HEK293 (cell line): ENCODE measurements around the gene TCHP.

Experiments
- GLIS1 ChIP-seq: fragments of 450-650 bp; formaldehyde crosslinking; IDR thresholded peaks from 2 replicates; pipeline ENCODE4 v1.5.1; 2016; ENCODE audit warnings: missing biosample characterization, missing genetic modification characterization
- HOXA7 ChIP-seq: sonication (generic); formaldehyde crosslinking; IDR thresholded peaks from 2 replicates; pipeline ENCODE4 v1.8.1; 2022; ENCODE audit warnings: missing genetic modification reagents, borderline replicate concordance
- KLF8 ChIP-seq: fragments of 450-650 bp; formaldehyde crosslinking; IDR thresholded peaks from 2 replicates; pipeline ENCODE4 v1.5.1; 2016; ENCODE audit warnings: missing biosample characterization, missing genetic modification characterization
- SP3 ChIP-seq: fragments of 450-650 bp; formaldehyde crosslinking; IDR thresholded peaks from 2 replicates; pipeline ENCODE4 v1.5.1; 2016; ENCODE audit warnings: missing biosample characterization, missing genetic modification characterization
- TCF7L2 ChIP-seq: IDR thresholded peaks from 2 replicates; pipeline ENCODE4 v1.6.1; 2011; ENCODE audit warnings: low read depth, mild to moderate bottlenecking, inconsistent platforms, low read length, moderate library complexity, borderline replicate concordance
- ZBTB44 ChIP-seq: fragments of 450-650 bp; IDR thresholded peaks from 2 replicates; pipeline ENCODE4 v1.5.1; 2018; ENCODE audit warnings: missing biosample characterization, mild to moderate bottlenecking, missing genetic modification characterization
- ZFP37 ChIP-seq: fragments of 450-650 bp; formaldehyde crosslinking; IDR thresholded peaks from 2 replicates; pipeline ENCODE4 v1.5.1; 2016; ENCODE audit warnings: missing biosample characterization, missing genetic modification characterization
- ZNF146 ChIP-seq: fragments of 450-650 bp; formaldehyde crosslinking; IDR thresholded peaks from 2 replicates; pipeline ENCODE4 v1.5.1; 2016; ENCODE audit warnings: missing biosample characterization, missing genetic modification characterization
- ZNF157 ChIP-seq: fragments of 450-650 bp; formaldehyde crosslinking; IDR thresholded peaks from 2 replicates; pipeline ENCODE4 v1.5.1; 2016; ENCODE audit warnings: missing biosample characterization, missing genetic modification characterization
- ZNF169 ChIP-seq: fragments of 450-650 bp; formaldehyde crosslinking; IDR thresholded peaks from 2 replicates; pipeline ENCODE4 v1.5.1; 2016; ENCODE audit warnings: missing biosample characterization, missing genetic modification characterization
- ZNF184 ChIP-seq: fragments of 450-650 bp; IDR thresholded peaks from 2 replicates; pipeline ENCODE4 v1.5.1; 2018; ENCODE audit warnings: missing biosample characterization, mild to moderate bottlenecking, missing genetic modification characterization
- ZNF211 ChIP-seq: fragments of 450-650 bp; formaldehyde crosslinking; IDR thresholded peaks from 2 replicates; pipeline ENCODE4 v1.5.1; 2016; ENCODE audit warnings: low read depth, missing biosample characterization, missing genetic modification characterization
- ZNF24 ChIP-seq: fragments of 450-650 bp; formaldehyde crosslinking; IDR thresholded peaks from 2 replicates; pipeline ENCODE4 v1.5.1; 2016; ENCODE audit warnings: missing biosample characterization, missing genetic modification characterization
- ZNF266 ChIP-seq: fragments of 450-650 bp; formaldehyde crosslinking; IDR thresholded peaks from 2 replicates; pipeline ENCODE4 v1.5.1; 2016; ENCODE audit warnings: missing biosample characterization, missing genetic modification characterization, low read depth
- ZNF274 ChIP-seq, 2 experiments: fragments of 200-500 bp in 1 of 2; fragments of 450-650 bp in 1 of 2; sonication (Bioruptor generic) in 1 of 2; formaldehyde crosslinking in 1 of 2; IDR thresholded peaks; 2 replicates each; pipeline versions ENCODE4 v1.5.1 to v1.6.1; 2014 to 2016; ENCODE audit warnings: borderline replicate concordance in 1 of 2, inconsistent platforms in 1 of 2, low read length in 1 of 2, missing biosample characterization in 1 of 2, missing genetic modification characterization in 1 of 2
- ZNF350 ChIP-seq: fragments of 450-650 bp; formaldehyde crosslinking; IDR thresholded peaks from 2 replicates; pipeline ENCODE4 v1.5.0; 2017; ENCODE audit warnings: missing biosample characterization, mild to moderate bottlenecking, missing genetic modification characterization
- ZNF362 ChIP-seq: fragments of 450-650 bp; formaldehyde crosslinking; IDR thresholded peaks from 2 replicates; pipeline ENCODE4 v1.5.1; 2016; ENCODE audit warnings: missing biosample characterization, missing genetic modification characterization
- ZNF416 ChIP-seq: fragments of 450-650 bp; formaldehyde crosslinking; IDR thresholded peaks from 2 replicates; pipeline ENCODE4 v1.5.1; 2016; ENCODE audit warnings: missing biosample characterization, missing genetic modification characterization
- ZNF449 ChIP-seq: fragments of 450-650 bp; formaldehyde crosslinking; IDR thresholded peaks from 2 replicates; pipeline ENCODE4 v1.5.1; 2017; ENCODE audit warnings: missing biosample characterization, mild to moderate bottlenecking, missing genetic modification characterization, moderate library complexity
- ZNF513 ChIP-seq: fragments of 450-650 bp; IDR thresholded peaks from 2 replicates; pipeline ENCODE4 v1.5.1; 2018; ENCODE audit warnings: missing biosample characterization, missing genetic modification characterization
- ZNF560 ChIP-seq: fragments of 450-650 bp; formaldehyde crosslinking; IDR thresholded peaks from 2 replicates; pipeline ENCODE4 v1.5.1; 2017; ENCODE audit warnings: missing biosample characterization, missing genetic modification characterization, borderline replicate concordance
- ZNF624 ChIP-seq: fragments of 450-650 bp; formaldehyde crosslinking; IDR thresholded peaks from 2 replicates; pipeline ENCODE4 v1.5.1; 2017; ENCODE audit warnings: missing biosample characterization, missing genetic modification characterization
- ZNF626 ChIP-seq: fragments of 450-650 bp; sonication (Bioruptor Pico); formaldehyde crosslinking; IDR thresholded peaks from 2 replicates; pipeline ENCODE4 v1.5.1; 2018; ENCODE audit warnings: missing biosample characterization, missing genetic modification characterization, inconsistent platforms
- ZNF654 ChIP-seq: fragments of 450-650 bp; formaldehyde crosslinking; IDR thresholded peaks from 2 replicates; pipeline ENCODE4 v1.5.1; 2016; ENCODE audit warnings: low read depth, missing biosample characterization, missing genetic modification characterization
- ZNF701 ChIP-seq: fragments of 450-650 bp; formaldehyde crosslinking; IDR thresholded peaks from 2 replicates; pipeline ENCODE4 v1.5.1; 2016; ENCODE audit warnings: missing biosample characterization, missing genetic modification characterization
- ZNF747 ChIP-seq: fragments of 450-650 bp; formaldehyde crosslinking; IDR thresholded peaks from 2 replicates; pipeline ENCODE4 v1.5.1; 2016; ENCODE audit warnings: missing biosample characterization, missing genetic modification characterization
- ZNF792 ChIP-seq: fragments of 450-650 bp; formaldehyde crosslinking; IDR thresholded peaks from 2 replicates; pipeline ENCODE4 v1.5.1; 2016; ENCODE audit warnings: missing biosample characterization, missing genetic modification characterization
- ZNF830 ChIP-seq: fragments of 450-650 bp; IDR thresholded peaks from 2 replicates; pipeline ENCODE4 v1.5.0; 2018; ENCODE audit warnings: missing biosample characterization, missing genetic modification characterization, low read depth, mild to moderate bottlenecking, moderate library complexity
- ZNF843 ChIP-seq: fragments of 450-650 bp; formaldehyde crosslinking; IDR thresholded peaks from 2 replicates; pipeline ENCODE4 v1.5.1; 2016; ENCODE audit warnings: missing biosample characterization, missing genetic modification characterization
- ZSCAN23 ChIP-seq: fragments of 450-650 bp; formaldehyde crosslinking; IDR thresholded peaks from 2 replicates; pipeline ENCODE4 v1.5.1; 2016; ENCODE audit warnings: missing biosample characterization, missing genetic modification characterization

TCHP gene

GRCh38 chr12:109880043-109880931 lies 19.8 kb upstream of the TCHP start, which contains the start of gene GLTP (continued):
- no peak; the same call in 1 of the 2 replicates for TF ChIP-seq ZNF449
- TF ChIP-seq ZNF24 (tag by site-specific recombination), result no peak
- TF ChIP-seq HOXA7 (CRISPR knock-in tag), result no peak
- no peak for TF ChIP-seq ZNF146
- TF ChIP-seq ZNF843 (tag by site-specific recombination), result no peak
- TF ChIP-seq ZNF350 (tag by site-specific recombination), result no peak
- no peak for TF ChIP-seq ZNF274 (IDR thresholded peaks at IDR 0.05; ENCODE audit: low read length)
- TF ChIP-seq ZNF274 (tag by site-specific recombination; IDR thresholded peaks at IDR 0.05; ENCODE audit: borderline replicate concordance), result no peak
- no peak for TF ChIP-seq ZNF513
- no peak for TF ChIP-seq ZNF792 (tag by site-specific recombination)
- TF ChIP-seq ZNF747 (tag by site-specific recombination), result no peak
- no peak for TF ChIP-seq ZNF169 (tag by site-specific recombination)
- TF ChIP-seq TCF7L2, result no peak
- no peak for TF ChIP-seq ZBTB44 (tag by site-specific recombination)
- no peak for TF ChIP-seq ZNF624 (tag by site-specific recombination)
- no peak for TF ChIP-seq ZNF701
- no peak for TF ChIP-seq ZNF184 (tag by site-specific recombination)
- TF ChIP-seq ZSCAN23 (tag by site-specific recombination), result 0 out of 2 replicates have a peak, but pooled peaks have one; percentile 53
- no peak for TF ChIP-seq ZNF830 (tag by site-specific recombination)
- TF ChIP-seq ZNF654, result no peak
- TF ChIP-seq ZNF157, result peak; percentile 34; the same call in 1 of the 2 replicates
- no peak for TF ChIP-seq ZNF560 (tag by site-specific recombination)
- TF ChIP-seq GLIS1 (tag by site-specific recombination), result 0 out of 2 replicates have a peak, but pooled peaks have one; percentile 16
- TF ChIP-seq KLF8 (tag by site-specific recombination), result no peak; the same call in 1 of the 2 replicates
- no peak for TF ChIP-seq ZFP37 (tag by site-specific recombination)
- TF ChIP-seq ZNF626 (tag by site-specific recombination), result no peak
- TF ChIP-seq ZNF416 (tag by site-specific recombination), result no peak
- TF ChIP-seq ZNF266 (tag by site-specific recombination), result no peak
- peak; percentile 31; the same call in 1 of the 2 replicates for TF ChIP-seq SP3 (tag by site-specific recombination)
- TF ChIP-seq ZNF362, result no peak
- TF ChIP-seq ZNF211 (tag by site-specific recombination), result no peak
